Suprapubic skin (tissue), 4 donors: Measurements from ENCODE around the gene PPP2R2D.

Source experiments
- EP300 ChIP-seq: sonication (generic); formaldehyde crosslinking; IDR thresholded peaks from one replicate; pipeline ENCODE4 v1.6.1; 2017; ENCODE audit warnings: antibody characterized with exemption
- POLR2A ChIP-seq, 2 donors: fragments of 450-650 bp; IDR thresholded peaks; one replicate each; pipeline ENCODE4 v1.6.1; 2017; ENCODE audit warnings: antibody characterized with exemption in 2 of 2, mild to moderate bottlenecking in 2 of 2, moderate library complexity in 2 of 2
- POLR2AphosphoS5 ChIP-seq, 3 donors: sonication (generic); formaldehyde crosslinking; IDR thresholded peaks; one replicate each; pipeline ENCODE4 v1.6.1; 2017; ENCODE audit warnings: antibody characterized with exemption in 3 of 3
- TF ChIP-seq, protein P1 (sequence below), 2 donors: fragments of 200-600 bp in 1 of 2; fragments of 450-650 bp in 1 of 2; sonication (generic) in 1 of 2; IDR thresholded peaks; one replicate each; pipeline ENCODE4 v1.5.1; 2016 to 2019; ENCODE audit warnings: antibody characterized with exemption in 2 of 2, mild to moderate bottlenecking in 1 of 2, moderate library complexity in 1 of 2

DNA sequence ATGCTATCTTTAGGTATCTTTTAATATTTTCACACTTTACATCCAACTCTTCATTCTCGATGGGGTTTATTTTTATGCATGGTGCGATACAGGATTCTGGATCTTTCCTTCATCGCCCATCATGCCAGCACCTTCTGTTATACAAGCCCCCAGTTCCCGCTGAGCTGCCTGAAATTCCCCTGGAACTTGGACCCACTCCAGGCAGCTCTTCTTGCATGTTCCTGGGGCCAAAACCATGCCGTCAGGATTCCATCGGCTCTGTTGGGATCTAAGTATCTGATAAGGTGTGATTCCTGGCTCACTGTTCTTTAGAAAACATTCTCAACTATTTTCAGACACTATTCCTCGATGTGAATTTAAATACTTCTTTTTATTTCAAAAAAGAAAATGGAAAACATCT, 40.5 kb upstream of the PPP2R2D start:
- no peak for TF ChIP-seq POLR2A (IDR thresholded peaks at IDR 0.05)
- TF ChIP-seq EP300 = no peak
- TF ChIP-seq, protein P1, sequence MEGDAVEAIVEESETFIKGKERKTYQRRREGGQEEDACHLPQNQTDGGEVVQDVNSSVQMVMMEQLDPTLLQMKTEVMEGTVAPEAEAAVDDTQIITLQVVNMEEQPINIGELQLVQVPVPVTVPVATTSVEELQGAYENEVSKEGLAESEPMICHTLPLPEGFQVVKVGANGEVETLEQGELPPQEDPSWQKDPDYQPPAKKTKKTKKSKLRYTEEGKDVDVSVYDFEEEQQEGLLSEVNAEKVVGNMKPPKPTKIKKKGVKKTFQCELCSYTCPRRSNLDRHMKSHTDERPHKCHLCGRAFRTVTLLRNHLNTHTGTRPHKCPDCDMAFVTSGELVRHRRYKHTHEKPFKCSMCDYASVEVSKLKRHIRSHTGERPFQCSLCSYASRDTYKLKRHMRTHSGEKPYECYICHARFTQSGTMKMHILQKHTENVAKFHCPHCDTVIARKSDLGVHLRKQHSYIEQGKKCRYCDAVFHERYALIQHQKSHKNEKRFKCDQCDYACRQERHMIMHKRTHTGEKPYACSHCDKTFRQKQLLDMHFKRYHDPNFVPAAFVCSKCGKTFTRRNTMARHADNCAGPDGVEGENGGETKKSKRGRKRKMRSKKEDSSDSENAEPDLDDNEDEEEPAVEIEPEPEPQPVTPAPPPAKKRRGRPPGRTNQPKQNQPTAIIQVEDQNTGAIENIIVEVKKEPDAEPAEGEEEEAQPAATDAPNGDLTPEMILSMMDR (IDR thresholded peaks at IDR 0.05) = no peak
- no peak for TF ChIP-seq POLR2AphosphoS5 (IDR thresholded peaks at IDR 0.05)
